Stimulated activated CD8-positive, alpha-beta memory T cell treated with anti-CD3 and anti-CD28 coated beads, Interleukin-4, amount 100 ng/mL, for 4 hours (primary cell): ENCODE data around the gene UTP4.
A peak's percentile ranks its signal among the peaks of the same experiment; 100 is the strongest.

Source experiments
- DNase-seq, 2 donors: peaks; one replicate each; pipeline ENCODE4 v3.0.0-alpha.2; 2020; ENCODE audit warnings: low read depth in 2 of 2, low spot score in 1 of 2

The UTP4 gene

GRCh38 chr16:69132424-69133252 lies at the start of gene UTP4, which contains the start of gene CHTF8:
Gene UTP4 (plus strand): TSS chr16:69132649. CDS start chr16:69133460, 811 bp downstream.
Gene CHTF8 (minus strand): TSS chr16:69132588. CDS start chr16:69121458, 11,130 bp downstream.
- peak; percentile 65 to 73 for DNase-seq

GRCh38 chr16:69083306-69083941 lies 49.0 kb upstream of the UTP4 start:
- no peak for DNase-seq

- DNase-seq = no peak
Measured at GRCh38 chr16:69084289-69084688, 48.2 kb upstream of the UTP4 start.

- DNase-seq = no peak
Measured at GRCh38 chr16:69085032-69085695, 47.3 kb upstream of the UTP4 start.

- no peak for DNase-seq
Measured at GRCh38 chr16:69087161-69087581, 45.3 kb upstream of the UTP4 start.

- DNase-seq = no peak
Measured at GRCh38 chr16:69088684-69089083, 43.8 kb upstream of the UTP4 start.

- no peak for DNase-seq
Measured at GRCh38 chr16:69089091-69089910, 43.1 kb upstream of the UTP4 start.

GRCh38 chr16:69093974-69094373 lies 38.5 kb upstream of the UTP4 start:
- no peak for DNase-seq

- DNase-seq = no peak
Measured at GRCh38 chr16:69094501-69094900, 37.9 kb upstream of the UTP4 start.

- DNase-seq = no peak
Measured at GRCh38 chr16:69095193-69095592, 37.3 kb upstream of the UTP4 start.

- DNase-seq = no peak
Measured at GRCh38 chr16:69100071-69100691, 32.3 kb upstream of the UTP4 start.

GRCh38 chr16:69105501-69106361 lies 26.7 kb upstream of the UTP4 start, which contains the start of gene HAS3:
Gene HAS3 (plus strand): TSS chr16:69105653. CDS start chr16:69109396, 3,743 bp downstream.
- no peak for DNase-seq

- DNase-seq = no peak
Measured at GRCh38 chr16:69106491-69107315, 25.7 kb upstream of the UTP4 start.

- no peak for DNase-seq
Measured at GRCh38 chr16:69107316-69107962, 25.0 kb upstream of the UTP4 start.

GRCh38 chr16:69108064-69108904 lies 24.2 kb upstream of the UTP4 start:
- DNase-seq = no peak

- DNase-seq = no peak
Measured at GRCh38 chr16:69108905-69109252, 23.6 kb upstream of the UTP4 start.
